Peyer's patch (tissue), 4 donors: ENCODE data around the gene MYO1F.

Experiments
- CTCF ChIP-seq, 6 experiments: fragments of 450-650 bp in 4 of 6; fragments of 200-600 bp in 2 of 6; sonication (generic) in 1 of 6; IDR thresholded peaks; one replicate each; pipeline ENCODE4 v1.5.1; 2017 to 2019; ENCODE audit warnings: antibody characterized with exemption in 6 of 6, mild to moderate bottlenecking in 3 of 6, moderate library complexity in 1 of 6
- POLR2A ChIP-seq, 2 donors: fragments of 450-650 bp; IDR thresholded peaks; one replicate each; pipeline ENCODE4 v1.5.1; 2017; ENCODE audit warnings: antibody characterized with exemption in 2 of 2, mild to moderate bottlenecking in 2 of 2, moderate library complexity in 2 of 2

GRCh38 chr19:8566855-8567254 lies 10.4 kb downstream of the MYO1F start:
- TF ChIP-seq CTCF (IDR thresholded peaks at IDR 0.05) (no peak), POLR2A (IDR thresholded peaks at IDR 0.05) (no peak)
